ENCODE data around the gene SBF2.

The SBF2 gene

GRCh38 chr11:9736365-9736764 lies 557.7 kb downstream of the SBF2 start:
- no peak for DNase-seq

- no peak for DNase-seq
Measured at GRCh38 chr11:9735919-9736318, 558.1 kb downstream of the SBF2 start.

DNA sequence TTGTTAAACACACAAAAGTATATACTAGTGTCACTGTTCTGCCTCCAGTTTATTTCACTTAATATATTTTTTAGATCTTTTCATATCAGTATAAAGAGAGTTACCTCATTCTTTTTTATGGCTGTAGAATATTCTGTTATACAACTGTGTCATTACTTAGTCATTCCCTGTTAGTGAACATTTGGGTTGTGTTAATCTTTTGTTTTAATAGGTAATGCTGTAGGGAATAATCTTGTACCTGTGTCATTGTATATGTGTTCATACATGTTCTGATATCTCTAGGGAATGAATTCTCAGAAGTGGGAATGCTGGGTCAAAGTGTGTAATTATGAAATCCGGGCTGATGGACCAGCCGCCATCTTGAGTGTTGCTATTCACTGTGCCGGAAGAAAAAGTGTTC lies 558.8 kb downstream of the SBF2 start:
- DNase-seq, result no peak

DNA sequence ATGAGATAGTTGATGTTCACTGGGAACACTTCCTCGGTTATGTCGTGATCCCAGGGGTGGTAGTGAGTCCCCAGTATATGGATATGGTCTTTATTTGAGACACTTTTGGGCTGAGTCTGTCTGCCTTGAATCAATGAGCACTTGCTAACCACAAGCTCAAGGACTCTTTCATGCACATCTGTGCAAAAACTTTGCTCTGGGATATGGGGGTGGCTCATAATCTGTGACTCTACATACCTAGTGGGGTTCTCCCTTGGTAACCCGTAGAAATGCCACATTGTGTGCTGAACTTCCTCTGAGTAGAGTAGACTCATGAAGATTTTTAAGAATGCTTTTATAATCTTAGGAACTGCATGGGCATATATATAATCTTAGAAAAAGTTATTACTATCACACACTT lies 560.8 kb downstream of the SBF2 start:
- no peak for DNase-seq

GRCh38 chr11:9732453-9732852 lies 561.6 kb downstream of the SBF2 start:
- no peak for DNase-seq

DNA sequence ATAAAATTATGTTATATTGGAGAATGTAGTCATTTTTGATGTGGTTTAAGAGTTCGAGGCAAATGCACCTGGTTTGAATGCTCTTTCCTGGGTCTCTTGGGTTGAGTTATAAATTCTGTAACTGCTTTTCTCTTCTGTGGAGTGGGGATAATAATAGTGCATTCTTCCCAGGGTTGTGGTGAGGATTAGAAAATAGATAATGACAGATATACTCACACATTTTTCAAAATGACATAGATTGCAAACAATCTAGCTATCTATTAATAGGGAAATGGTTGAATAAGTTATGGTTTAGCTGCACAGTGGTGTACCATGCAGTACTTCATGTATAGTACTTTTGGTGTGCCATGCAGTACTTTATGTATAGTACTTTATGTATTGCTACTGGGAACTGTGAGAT lies 562.8 kb downstream of the SBF2 start:
- no peak for DNase-seq

Measured in MV-4-11 (cell line).